HepG2 (cell line): Measurements from ENCODE around the gene PRKAR2B. TPM values are rescaled to one million over a fixed set of nuclear protein-coding genes. Genes with fewer than 3 reads are reported as not detected.

Source experiments
- ATAC-seq: fragments of 200-7000 bp; cut with Tn5 transposase; 3 replicates; pipeline ENCODE4 v1.9.1; 2020; ENCODE audit warnings: mild to moderate bottlenecking, moderate library complexity
- BruUV-seq: library from RNA; stranded (reverse); fragments of 400-500 nt; replicated peaks from 2 replicates; lab custom pipeline; 2021; lab: Mats Ljungman, UMichigan
- CTCF ChIA-PET: fragments of 300-600 bp; formaldehyde crosslinking; extraction: SDS; loops from one replicate; lab custom pipeline; 2021; ENCODE audit warnings: low total read pairs, inconsistent platforms, low intra/inter-chr PET ratio; lab: Yijun Ruan, JAX
- POLR2A ChIA-PET: fragments of 350-600 bp; sonication (Branson Sonifier 250); formaldehyde crosslinking; loops from one replicate; lab custom pipeline; 2020; ENCODE audit warnings: antibody characterized with exemption, inconsistent platforms; lab: Yijun Ruan, JAX
- DNase-seq: peaks from one replicate; pipeline ENCODE4 v3.0.0-alpha.2; 2015; ENCODE audit warnings: low spot score
- FAIRE-seq: peaks from 3 replicates; lab custom pipeline; 2011; peaks lifted over from hg19 to GRCh38; lab: Jason Lieb, UNC
- H2AFZ ChIP-seq: one replicate; pipeline ENCODE4 v1.6.1; 2011; ENCODE audit warnings: low read length, inconsistent platforms
- H3K27ac ChIP-seq: fragments of 300-600 bp; 3 replicates; pipeline ENCODE4 v1.8.0; 2011; ENCODE audit warnings: mixed run types, mild to moderate bottlenecking, mixed read lengths, low read length, inconsistent platforms; ENCODE audit not compliant: insufficient read depth; ENCODE audit errors: extremely low read length
- H3K27me3 ChIP-seq, 2 experiments: fragments of 200-600 bp in 1 of 2; 2 replicates in 1 of 2; 3 replicates in 1 of 2; pipeline versions ENCODE4 v1.6.0 to v1.8.0; 2011; ENCODE audit warnings: low read length in 2 of 2, mild to moderate bottlenecking in 2 of 2, moderate library complexity in 2 of 2, inconsistent platforms in 1 of 2; ENCODE audit not compliant: insufficient read depth in 2 of 2, control insufficient read depth in 1 of 2
- H3K36me3 ChIP-seq, 2 experiments: fragments of 200-600 bp in 1 of 2; replicated peaks in 1 of 2; 2 replicates in 1 of 2; 3 replicates in 1 of 2; pipeline versions ENCODE4 v1.5.1 to v1.8.0; 2011; ENCODE audit warnings: low read length in 2 of 2, inconsistent platforms in 1 of 2; ENCODE audit not compliant: insufficient read depth in 2 of 2, control insufficient read depth in 1 of 2
- H3K4me1 ChIP-seq: 2 replicates; pipeline ENCODE4 v1.5.1; 2012; ENCODE audit warnings: low read length, inconsistent platforms; ENCODE audit not compliant: insufficient read depth
- H3K4me2 ChIP-seq: 2 replicates; pipeline ENCODE4 v1.6.0; 2011; ENCODE audit warnings: low read depth, low read length, inconsistent platforms
- H3K4me3 ChIP-seq, 3 experiments: fragments of 200-600 bp in 1 of 3; sonication (generic), shearing (Covaris generic) in 1 of 3; replicated peaks in 1 of 3; 2 replicates each; pipeline ENCODE4 v1.5.1; 2011 to 2016; ENCODE audit warnings: low read length in 3 of 3, inconsistent platforms in 2 of 3, low read depth in 2 of 3, mild to moderate bottlenecking in 2 of 3, control low read depth in 1 of 3, mixed read lengths in 1 of 3; ENCODE audit not compliant: insufficient read depth in 1 of 3
- H3K79me2 ChIP-seq: one replicate; pipeline ENCODE4 v1.6.1; 2011; ENCODE audit warnings: low read length, inconsistent platforms; ENCODE audit not compliant: insufficient read depth
- H3K9ac ChIP-seq: 2 replicates; pipeline ENCODE4 v1.6.0; 2011; ENCODE audit warnings: mild to moderate bottlenecking, low read depth, low read length, inconsistent platforms; ENCODE audit not compliant: insufficient read depth
- H3K9me3 ChIP-seq: 2 replicates; pipeline ENCODE4 v1.5.1; 2012; ENCODE audit warnings: mild to moderate bottlenecking, low read length
- H4K20me1 ChIP-seq: 2 replicates; pipeline ENCODE4 v1.6.0; 2011; ENCODE audit warnings: inconsistent platforms, mild to moderate bottlenecking, low read length, moderate library complexity; ENCODE audit not compliant: insufficient read depth
- DDIT3 ChIP-seq: sonication (generic); formaldehyde crosslinking; IDR thresholded peaks from 2 replicates; pipeline ENCODE4 v1.4.0; 2020; ENCODE audit warnings: mild to moderate bottlenecking, missing genetic modification reagents
- NFKBIZ ChIP-seq: IDR thresholded peaks from 2 replicates; pipeline ENCODE4 v1.6.1; 2018; ENCODE audit warnings: missing genetic modification reagents, missing compliant biosample characterization
- ZFY ChIP-seq: sonication (generic); formaldehyde crosslinking; IDR thresholded peaks from 2 replicates; pipeline ENCODE4 v1.4.0; 2020; ENCODE audit warnings: missing genetic modification reagents
- ZMAT3 ChIP-seq: sonication (generic); formaldehyde crosslinking; conservative IDR thresholded peaks from 2 replicates; pipeline ENCODE4 v1.7.0; 2021; ENCODE audit warnings: missing genetic modification reagents
- ZNF362 ChIP-seq: sonication (generic); formaldehyde crosslinking; IDR thresholded peaks from 2 replicates; pipeline ENCODE4 v1.4.0; 2020; ENCODE audit warnings: missing genetic modification reagents, mild to moderate bottlenecking, borderline replicate concordance
- WGBS: methylation state at CpG from one replicate; pipeline ENCODE4 v1.1.6; 2017; ENCODE audit warnings: low lambda C conversion rate; 5-methylcytosine and 5-hydroxymethylcytosine counted together
- in situ Hi-C: cut with HindIII; loops from 2 replicates; pipeline ENCODE4 v1.10.0; 2017; ENCODE audit warnings: low pct_unique_long_range_greater_than_20kb; ENCODE audit not compliant: extremely low pct_ligation_motif_present
- intact Hi-C: fragments of 100-400 bp; cut with micrococcal nuclease; formaldehyde crosslinking; loops from one replicate; pipeline ENCODE4 v1.10.0; 2022; ENCODE audit not compliant: unreplicated experiment
- polyA plus RNA-seq, 8 experiments: library from polyadenylated mRNA; depleted of rRNA in 3 of 8; stranded (reverse) in 7 of 8; unstranded in 1 of 8; fragments of >200 nt; fragmentation: Illumina TruSeq in 4 of 8; extraction: Trizol in 4 of 8; gene quantifications; 2 replicates each; pipeline versions ENCODE4 v1.2.1 to v1.2.3, GENCODE V29; 2011 to 2016; ENCODE audit warnings: low read depth in 4 of 8, missing spikeins in 1 of 8, mixed read lengths in 1 of 8; ENCODE audit not compliant: insufficient read depth in 1 of 8
- total RNA-seq, 5 experiments: library from RNA; depleted of rRNA; stranded (reverse); fragments of >200 nt; fragmentation: Illumina TruSeq; extraction: Trizol; gene quantifications; 2 replicates each; pipeline ENCODE4 v1.2.3, GENCODE V29; 2016; ENCODE audit warnings: low read depth in 1 of 5
- TF ChIP-seq, protein P1 (sequence below): sonication (generic); formaldehyde crosslinking; IDR thresholded peaks from 2 replicates; pipeline ENCODE4 v1.5.1; 2020; ENCODE audit warnings: missing genetic modification reagents, mild to moderate bottlenecking, borderline replicate concordance

Gene PRKAR2B
- total and polyA plus RNA-seq, 2 of the 13 experiments (the other 11 are each of a cell fraction or from before 2014, with no cell fraction given): not detected

DNA sequence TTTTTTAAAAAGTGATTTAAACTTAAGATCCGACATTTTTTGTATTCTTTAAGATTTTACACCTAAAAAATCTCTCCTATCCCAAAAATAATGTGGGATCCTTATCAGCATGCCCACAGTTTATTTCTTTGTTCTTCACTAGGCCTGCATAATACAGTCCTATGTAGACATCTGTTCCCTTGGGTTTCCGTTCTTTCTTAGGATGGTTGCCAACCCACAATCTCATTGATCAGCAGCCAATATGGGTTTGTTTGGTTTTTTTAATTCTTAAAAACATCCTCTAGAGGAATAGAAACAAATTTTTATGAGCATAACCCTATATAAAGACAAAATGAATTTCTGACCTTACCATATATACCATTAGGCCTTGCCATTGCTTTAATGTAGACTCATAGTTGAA is 115.9 kb downstream of the PRKAR2B start:
- intact Hi-C loops: loop anchor here (10.0 kb wide), 1 partner anchor 876 kb away; the partner anchor contains the start of gene NAMPT
- ChIA-PET POLR2A (no interaction called here), CTCF (no interaction called here)
- in situ Hi-C loops: no loop called here
- Histone ChIP-seq H3K27ac (no peak overlapping the region), H4K20me1 (no peaks in the 10 kb centered on the region), H3K4me3 (no peak overlapping the region), H3K79me2 (no peaks in the 10 kb centered on the region), H3K27me3 (peaks cover 0 to 11% of the 10 kb centered on the region in 2 experiments; a peak in 2 of 5 replicates), H3K4me1 (peaks cover 12% of the 10 kb centered on the region), H2AFZ (no peak overlapping the region), H3K36me3 (no peaks in the 10 kb centered on the region), H3K9ac (no peak overlapping the region), H3K9me3 (no peaks in the 10 kb centered on the region), H3K4me2 (no peak overlapping the region)
- TF ChIP-seq NFKBIZ: no peak
- no peak for TF ChIP-seq ZMAT3 (CRISPR knock-in tag)
- no peak for TF ChIP-seq ZNF362
- TF ChIP-seq, protein P1, sequence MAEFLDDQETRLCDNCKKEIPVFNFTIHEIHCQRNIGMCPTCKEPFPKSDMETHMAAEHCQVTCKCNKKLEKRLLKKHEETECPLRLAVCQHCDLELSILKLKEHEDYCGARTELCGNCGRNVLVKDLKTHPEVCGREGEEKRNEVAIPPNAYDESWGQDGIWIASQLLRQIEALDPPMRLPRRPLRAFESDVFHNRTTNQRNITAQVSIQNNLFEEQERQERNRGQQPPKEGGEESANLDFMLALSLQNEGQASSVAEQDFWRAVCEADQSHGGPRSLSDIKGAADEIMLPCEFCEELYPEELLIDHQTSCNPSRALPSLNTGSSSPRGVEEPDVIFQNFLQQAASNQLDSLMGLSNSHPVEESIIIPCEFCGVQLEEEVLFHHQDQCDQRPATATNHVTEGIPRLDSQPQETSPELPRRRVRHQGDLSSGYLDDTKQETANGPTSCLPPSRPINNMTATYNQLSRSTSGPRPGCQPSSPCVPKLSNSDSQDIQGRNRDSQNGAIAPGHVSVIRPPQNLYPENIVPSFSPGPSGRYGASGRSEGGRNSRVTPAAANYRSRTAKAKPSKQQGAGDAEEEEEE (CRISPR knock-in tag): no peak
- no peak for TF ChIP-seq ZFY
- no peak for TF ChIP-seq DDIT3
- DNase-seq (no peak), ATAC-seq (no peak), FAIRE-seq (no peak)
- no TSS peak for BruUV-seq
- WGBS: 42% methylated on average over 2 of the region's 2 CpGs
